HG02970 (cell line): Measurements from ENCODE around the gene DENND1A.

Source experiments
- ATAC-seq: cut with Tn5 transposase; IDR thresholded peaks from one replicate; pipeline ENCODE4 v1.9.1; 2021; ENCODE audit warnings: mild to moderate bottlenecking, moderate library complexity, moderate number of reproducible peaks; ENCODE audit not compliant: unreplicated experiment, low FRiP score

Gene DENND1A

DNA sequence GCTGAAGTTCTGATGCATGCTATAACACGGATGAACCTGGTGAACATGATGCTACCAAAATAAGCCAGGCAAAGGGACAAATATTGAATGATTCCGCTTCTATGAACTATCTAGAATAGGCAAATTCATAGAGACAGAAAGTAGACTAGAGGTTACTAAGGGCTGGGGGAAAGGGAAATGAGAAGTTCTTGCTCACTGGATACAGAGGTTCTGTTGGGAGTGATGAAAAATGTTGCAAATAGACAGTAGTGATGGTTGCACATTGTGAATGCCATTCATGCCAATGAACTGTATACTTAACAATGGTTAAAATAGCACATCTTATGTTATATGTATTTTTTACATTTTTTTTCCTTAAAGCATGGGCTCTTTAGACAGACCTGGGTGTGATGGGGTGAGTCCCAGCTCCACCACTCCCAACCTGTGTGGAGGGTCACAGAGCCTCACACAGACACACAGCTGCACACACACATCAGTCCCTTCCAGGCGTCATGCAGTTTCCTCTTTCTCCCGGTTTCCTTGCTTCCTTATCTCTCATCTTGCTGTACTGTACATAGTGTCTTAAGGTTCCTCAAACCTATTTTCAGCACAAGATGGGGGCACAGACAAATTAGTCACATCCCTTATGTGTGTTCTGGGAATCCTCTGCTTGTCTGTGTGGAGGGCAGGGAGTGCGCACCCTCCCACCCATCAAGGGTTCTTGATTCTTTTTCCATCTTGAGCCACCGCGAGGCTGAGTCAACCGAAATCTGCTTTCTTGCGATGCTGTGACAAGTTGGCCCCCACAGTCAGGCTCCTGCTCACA lies 381.0 kb downstream of the DENND1A start:
- no peak for ATAC-seq

DNA sequence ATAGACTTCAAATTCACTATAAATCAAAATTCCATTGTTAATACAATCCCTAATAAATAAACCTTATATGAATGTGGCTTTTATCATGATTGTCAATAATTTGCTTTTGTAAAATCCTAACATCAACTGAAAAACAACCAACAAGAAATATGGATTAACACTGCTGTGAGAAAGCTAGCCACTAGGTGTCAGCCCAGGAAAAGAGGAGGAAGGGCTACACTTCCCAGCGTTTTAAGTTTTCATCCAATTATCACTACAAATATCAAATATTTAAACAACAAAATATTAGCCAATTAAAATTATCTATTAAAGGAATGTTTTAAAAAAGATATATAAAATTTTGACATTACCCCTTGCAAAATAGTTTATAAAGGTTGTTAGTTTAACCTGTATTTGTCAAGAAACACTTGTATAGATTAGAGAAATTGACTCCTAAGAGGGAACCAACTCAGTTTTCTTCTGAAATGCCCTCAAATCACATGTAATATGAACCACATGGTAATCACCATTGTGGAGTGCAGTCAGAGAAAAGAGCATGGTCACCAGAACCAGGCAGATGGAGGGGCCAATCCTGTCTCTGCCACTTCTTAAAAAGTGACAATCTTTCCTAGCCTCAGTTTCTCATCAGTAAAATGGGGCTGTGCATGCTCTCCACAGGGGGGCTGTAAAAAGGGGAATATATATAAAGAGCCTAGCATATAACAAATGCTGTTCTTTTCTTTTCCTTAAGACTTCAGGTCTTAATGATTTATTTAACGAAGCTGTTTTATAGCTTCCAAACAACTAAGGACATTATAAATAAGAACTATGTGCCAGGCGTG lies 385.7 kb downstream of the DENND1A start:
- no peak for ATAC-seq

DNA sequence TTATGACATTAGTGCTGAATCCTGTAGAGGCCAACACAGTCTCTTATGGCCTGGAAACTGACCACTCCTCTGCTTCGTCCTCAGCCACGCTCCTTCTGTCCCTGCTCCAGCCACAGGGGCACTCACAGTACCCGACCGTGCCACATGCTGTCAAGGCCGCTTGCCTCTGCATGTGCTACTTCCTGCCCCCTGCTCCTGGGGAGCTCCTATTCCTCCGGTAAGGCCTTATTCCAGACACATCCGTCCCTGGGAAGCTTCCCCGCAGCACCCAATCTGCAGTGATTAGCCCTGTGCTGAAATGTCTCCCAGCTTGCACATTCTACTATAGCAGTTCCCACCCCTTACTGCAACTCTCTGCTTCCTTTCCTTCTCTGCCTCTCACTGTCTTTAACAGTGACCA lies 386.4 kb downstream of the DENND1A start:
- no peak for ATAC-seq

DNA sequence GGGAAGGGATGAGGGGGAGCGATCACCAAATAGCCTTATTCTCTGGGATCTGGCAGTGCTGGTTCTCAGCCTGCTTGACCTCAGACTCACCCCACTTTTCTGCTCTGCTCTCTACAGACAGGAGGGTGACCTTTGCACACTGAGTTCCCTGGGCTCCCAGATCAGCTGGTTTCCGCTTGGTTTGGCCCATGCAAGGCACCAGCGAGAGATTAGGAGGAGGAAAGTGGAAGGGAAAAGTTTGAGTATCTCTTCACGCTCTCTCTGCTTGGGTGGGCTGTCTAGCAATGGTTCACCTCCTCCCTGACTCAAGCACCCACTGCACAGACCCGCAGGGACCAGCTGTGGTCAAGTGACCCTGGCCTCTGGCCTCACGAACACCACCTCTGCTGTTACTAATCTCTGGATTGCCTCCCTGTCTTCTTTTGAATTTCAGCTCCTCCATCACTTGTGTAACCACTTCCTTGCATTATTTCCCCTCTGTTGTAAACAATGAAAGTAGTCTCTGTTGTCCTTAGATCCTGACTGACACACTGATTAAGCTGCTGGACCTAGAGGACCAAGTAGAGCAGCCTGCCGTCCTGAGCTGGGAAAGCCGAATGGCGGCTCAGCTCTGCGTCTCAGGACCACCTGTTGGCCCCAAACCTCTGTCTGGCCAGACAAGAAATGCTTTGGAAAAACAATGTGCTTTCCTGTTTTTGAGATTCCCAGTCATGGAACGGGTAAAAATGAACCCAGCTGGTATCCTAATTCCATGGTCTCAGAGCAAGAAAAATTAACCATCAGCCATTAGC lies 387.3 kb downstream of the DENND1A start:
- no peak for ATAC-seq

DNA sequence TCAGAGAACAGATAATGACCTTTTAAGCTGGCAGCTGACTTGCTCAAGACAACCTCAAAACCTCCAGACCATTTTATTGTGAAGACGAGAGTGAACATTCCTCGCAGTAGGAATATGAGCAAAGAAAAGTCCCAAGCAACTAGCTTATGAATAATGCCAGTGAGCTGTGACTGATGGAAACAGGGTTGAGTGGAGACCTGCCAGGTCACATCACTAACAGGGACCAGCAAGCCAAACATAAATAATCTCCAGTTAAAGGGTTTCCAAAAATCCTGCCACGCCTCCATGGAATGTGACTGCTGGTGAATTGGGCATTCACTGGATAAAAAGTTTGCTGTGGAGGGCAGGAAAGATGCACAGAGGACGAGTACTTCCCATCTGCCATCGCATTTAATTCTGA lies 388.5 kb downstream of the DENND1A start:
- no peak for ATAC-seq

DNA sequence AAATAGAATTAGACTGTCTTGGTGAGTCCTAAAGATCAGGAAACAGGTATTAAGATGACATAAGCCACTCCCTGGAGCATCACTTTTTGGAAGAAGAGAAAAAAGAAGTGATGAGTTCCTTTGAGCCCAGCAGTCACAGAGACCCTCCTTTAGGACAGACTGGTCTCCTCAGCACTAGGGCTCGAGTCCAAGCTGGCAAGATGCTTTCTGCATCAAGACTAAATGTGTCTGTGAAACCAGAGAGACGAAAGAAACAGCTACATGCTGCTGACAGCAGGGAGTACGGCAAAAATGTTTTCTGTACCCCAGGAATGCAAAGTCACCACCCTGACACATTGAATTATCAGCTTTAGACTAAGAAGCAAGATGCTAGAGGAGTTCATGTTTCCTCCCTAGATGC lies 389.5 kb downstream of the DENND1A start:
- no peak for ATAC-seq

DNA sequence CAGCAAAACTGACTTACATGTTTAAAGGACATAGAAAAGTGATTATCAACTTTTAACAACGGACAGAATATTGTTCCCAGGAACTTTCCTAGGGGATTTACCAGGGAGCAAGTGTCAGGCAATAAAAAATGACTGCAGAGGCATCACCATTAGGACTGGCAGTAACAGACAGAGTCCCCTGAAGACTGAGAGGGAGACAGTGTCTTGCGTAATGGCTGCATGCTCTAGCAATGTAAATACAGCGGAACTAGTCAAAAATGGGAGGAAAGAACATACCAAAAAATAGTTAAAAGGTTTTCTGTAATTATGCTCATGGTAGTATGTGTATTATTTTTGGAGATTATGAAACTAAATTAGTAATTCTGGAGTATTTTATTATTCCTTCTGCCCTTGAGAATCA lies 392.1 kb downstream of the DENND1A start:
- no peak for ATAC-seq

DNA sequence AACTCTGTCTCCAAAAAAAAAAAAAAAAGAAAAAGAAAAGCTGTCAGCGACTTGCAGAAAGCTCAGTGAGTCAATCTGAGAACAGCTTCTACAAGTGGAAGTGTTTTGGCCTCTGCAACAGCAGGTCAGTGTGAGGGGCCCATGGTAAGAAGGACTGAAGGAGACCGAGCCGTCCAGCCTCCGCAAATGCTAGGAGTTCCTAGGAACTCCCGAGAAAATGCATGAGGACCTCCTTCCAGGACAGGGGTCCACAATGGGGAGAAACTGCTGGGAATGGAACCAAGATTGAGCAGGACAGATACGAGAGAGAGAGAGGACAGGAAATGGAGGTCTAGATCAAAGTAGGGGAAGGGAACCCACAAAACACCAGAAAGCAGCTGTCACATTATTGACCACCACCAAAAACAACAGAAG lies 393.5 kb downstream of the DENND1A start:
- ATAC-seq, result no peak

DNA sequence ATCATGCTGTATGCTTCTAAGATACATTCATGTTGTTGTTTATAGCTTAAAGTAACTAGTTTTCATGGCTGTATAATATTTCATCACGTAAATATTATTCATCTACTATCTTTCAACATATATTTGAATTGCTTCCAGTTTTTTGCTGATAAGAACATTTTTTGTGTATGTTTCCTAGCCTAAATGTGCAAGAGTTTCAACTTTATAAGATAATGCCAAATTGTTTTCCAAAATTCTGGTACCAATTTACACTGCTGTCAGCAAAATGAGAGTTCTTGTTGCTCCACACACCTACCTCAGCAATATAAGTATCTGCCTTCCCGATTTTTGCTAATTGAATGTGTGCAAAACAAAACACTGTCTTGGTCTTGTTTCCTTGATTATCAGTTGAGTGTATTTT lies 395.6 kb downstream of the DENND1A start:
- no peak for ATAC-seq

DNA sequence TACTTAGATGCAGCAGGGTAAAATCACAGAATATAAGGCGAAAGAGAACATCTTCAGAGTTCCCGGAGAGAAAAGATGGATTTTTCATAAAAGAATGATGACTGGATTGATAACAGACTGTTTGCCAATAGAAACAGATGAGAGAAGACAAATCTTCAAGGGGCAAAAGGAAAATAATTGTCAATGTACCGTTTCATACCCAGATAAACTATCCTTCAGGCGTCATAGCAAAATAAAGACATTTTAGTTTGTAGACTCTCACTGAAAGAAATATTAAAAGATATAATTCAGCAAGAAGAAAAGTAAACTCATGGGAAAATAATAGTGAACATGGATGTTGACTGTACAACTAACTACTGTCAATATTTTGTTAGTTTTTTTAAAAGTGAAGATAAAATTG lies 399.7 kb downstream of the DENND1A start:
- ATAC-seq, result no peak

DNA sequence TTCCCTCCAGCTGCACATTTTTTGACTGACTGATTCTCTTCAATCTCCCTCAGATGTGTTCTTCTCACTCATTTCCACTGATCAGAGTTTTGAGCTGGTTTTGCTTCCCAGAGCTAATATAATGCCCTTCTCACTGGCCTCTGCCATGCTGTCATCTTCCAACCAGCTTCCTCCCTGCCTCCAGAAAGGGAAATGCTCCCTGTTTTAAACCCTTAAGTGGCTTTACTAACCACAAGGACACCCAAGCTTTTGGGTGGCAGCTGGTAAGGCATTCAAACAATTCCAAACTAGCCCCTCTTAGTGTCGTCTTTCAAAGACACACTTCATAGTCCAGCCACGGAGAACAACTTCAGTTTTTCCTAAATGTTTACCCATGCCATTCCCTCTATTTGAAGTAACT lies 401.4 kb downstream of the DENND1A start:
- no peak for ATAC-seq

DNA sequence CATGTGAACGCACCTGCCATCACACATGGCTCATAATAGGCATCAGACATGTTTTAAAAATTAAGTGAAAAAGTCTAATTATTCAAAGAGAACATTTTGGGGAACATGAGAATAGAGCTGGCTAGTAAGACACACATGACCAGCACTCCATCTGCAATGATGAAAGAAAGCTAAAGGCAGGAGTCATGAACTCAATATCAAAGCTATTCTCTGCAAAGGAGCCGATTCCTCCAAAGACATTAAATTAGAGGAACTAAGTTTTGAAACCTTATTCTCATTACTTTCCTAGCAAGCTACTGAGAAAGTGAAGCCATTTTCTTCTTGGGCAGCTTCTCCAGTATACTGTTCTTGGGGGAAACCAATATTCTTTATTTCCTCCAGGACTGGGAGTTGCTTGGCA lies 401.9 kb downstream of the DENND1A start:
- no peak for ATAC-seq

DNA sequence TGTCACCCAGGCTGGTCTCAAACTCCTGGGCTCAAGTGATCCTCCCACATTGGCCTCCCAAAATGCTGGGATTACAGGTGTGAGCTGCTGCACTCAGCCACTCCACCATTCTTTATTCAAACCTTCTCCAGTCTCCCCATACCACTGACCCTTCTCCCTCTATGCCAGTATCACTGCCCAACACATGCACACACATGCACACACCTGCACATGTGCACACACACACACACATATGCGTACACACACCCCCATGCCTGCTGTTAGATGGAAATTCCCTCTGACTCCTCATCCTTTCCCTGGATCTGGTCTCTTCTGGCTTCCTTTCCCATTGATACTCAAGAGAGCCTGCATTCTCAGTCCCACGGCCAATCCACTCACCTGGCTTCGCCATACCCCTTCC lies 404.0 kb downstream of the DENND1A start:
- ATAC-seq, result no peak

DNA sequence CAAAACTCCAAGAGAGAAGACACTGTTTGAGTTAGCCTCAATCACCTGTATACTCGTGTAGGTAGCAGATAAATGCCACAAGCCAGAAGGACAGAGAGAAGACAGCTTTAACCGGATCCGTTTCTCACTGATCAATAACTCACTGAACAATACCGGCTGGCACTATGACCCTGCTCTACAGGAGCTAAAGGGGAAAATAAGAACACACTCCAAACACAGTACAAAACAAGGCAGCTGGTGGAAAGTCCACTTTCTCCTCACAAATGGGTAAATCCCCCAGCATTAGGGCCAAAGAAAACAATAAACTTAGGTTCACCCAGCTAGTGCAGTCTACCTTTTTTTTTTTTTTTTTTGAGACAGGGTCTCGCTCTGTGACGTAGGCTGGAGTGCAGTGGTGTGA lies 404.5 kb downstream of the DENND1A start:
- ATAC-seq, result no peak

DNA sequence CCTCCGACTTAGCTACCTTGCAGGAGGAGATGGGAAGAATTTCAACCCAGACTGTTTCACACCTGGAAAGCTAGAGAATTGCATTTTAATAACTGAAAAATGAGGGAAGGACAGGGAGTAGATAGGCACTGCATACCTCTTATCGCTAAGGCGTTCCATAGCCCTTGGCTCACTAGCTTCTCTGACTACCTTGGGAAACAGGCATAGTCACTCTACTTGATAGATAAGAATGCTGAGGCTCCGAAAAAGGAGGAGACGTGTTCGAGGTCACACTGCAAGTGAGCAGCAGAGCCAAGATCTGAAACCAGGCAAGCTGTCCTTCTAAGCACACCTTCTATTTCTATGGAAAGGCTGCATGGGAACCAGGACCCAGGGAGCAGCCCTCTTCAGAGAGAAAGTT lies 405.1 kb downstream of the DENND1A start:
- no peak for ATAC-seq

DNA sequence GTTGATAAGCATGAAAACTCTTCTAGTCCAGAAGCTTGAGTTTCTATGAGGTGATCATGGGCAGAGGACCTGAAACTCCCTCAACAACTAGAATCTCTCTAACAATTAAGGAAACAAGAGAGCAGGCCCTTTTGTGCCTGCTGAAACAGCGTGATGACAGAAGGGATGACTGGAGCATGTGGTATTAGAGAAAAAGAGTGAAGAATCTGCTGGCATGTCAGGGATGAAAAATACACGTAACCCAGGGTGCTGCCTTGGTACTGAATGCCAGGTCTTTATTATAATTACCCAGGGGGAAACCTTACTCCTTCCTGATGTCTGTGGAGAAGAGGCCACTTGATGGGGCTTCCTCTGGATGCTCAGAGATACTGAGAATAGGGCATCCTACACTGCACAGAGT lies 406.1 kb downstream of the DENND1A start:
- no peak for ATAC-seq

DNA sequence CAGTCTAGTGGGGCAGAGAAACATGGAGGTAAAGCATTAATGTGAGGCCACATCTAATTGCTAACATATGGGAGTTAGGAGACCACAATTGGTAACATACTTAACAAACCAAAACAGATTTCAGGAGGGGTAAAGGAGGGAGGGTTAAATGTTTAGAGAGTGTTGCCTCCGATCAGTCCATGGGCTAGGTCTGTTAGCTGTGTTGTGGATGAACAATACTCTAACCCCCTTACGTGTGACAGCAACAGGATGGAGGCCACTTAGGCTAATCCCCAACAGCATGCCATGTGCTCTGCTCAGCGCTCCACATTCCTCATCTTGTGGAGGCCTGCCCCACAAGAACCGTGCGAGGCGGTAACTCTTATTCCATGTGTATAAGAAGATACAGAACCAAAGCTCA lies 406.9 kb downstream of the DENND1A start:
- no peak for ATAC-seq

DNA sequence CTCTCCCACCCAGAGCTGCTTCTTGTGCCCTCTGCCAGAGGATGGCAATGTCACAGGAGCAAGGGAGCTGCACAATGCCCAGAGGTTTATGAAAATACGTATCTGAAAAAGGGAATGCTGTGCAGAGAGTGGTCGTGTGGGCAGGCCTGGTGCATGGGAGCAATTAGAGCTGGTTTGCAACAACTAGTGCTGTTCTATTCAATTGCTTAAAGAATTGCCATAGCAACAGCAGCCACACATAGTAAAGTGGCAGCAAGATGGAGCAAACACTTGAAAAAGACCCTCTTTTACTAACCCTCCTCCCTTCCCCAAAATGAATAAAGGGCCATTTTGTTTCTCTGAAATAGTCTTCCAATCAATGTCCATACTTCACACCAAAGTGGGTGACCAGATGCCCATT lies 407.7 kb downstream of the DENND1A start:
- ATAC-seq, result no peak

DNA sequence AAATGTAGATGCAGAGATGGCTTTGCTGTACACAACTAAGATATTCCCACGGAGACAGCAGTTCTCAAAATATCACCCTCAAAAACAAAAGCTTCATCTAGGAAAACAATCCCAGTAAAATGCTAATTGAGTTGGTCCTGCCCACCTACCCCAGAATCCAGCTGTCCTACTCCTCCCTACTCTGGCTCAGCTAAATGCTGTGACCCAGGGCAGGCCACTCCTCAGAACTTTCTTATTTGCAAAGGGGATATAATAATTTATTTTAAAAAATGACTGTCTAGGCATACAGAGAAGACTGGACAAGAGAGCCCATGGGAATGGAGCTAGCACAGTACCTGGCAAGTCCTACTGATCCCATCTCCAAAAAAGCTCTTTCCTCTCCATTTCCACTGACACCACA lies 411.6 kb downstream of the DENND1A start:
- ATAC-seq, result no peak

DNA sequence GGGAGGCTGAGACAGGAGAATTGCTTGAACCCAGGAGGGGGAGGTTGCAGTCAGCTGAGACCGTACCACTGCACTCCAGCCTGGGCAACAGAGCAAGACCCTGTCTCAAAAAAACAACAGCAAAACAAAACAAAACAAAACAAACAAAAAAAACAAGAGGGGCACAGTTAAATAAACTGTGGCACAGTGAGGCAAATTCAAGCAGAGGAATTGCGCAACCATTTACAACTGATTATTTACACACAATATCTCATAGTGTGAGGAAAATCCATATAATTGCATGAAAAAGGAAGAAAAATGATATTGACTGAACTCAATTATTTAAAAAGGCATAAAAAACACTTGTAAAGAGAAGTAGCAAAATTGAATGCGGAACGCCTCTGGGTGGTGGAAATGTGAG lies 412.4 kb downstream of the DENND1A start:
- ATAC-seq, result no peak

DNA sequence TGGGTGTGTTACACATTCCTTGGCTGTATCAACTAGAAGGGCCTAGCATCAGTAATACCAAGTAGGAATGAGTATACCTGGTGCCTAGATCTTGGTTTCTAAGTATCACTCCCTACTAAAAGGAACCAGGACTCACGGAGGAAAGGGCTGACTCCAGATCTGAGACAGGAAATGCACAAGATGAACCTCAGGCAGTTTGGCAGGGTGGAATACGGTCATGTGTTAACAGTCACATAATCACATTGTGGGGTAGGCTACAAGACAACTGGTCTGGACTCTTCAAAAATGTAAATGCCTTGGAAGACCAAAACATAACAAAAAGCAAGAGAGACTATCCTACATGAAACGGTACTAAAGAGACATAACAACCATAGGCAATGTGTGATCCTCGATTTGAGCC lies 415.2 kb downstream of the DENND1A start:
- ATAC-seq, result no peak
